Endothelial cell of umbilical vein (primary cell): ENCODE data around the gene CCNF. TPM values are rescaled to one million over a fixed set of nuclear protein-coding genes. Genes with fewer than 3 reads are reported as not detected.

ENCODE experiments used
- BruUV-seq: library from RNA; stranded (reverse); fragments of 400-500 nt; replicated peaks from 2 replicates; lab custom pipeline; 2021; lab: Mats Ljungman, UMichigan
- CTCF ChIA-PET: fragments of 300-600, 350-600 bp; sonication (Branson Sonifier 250); formaldehyde crosslinking; loops from one replicate; lab custom pipeline; 2021; ENCODE audit warnings: antibody characterized with exemption, inconsistent platforms; lab: Charles Lee
- POLR2A ChIA-PET: fragments of 300-600, 350-600 bp; sonication (Branson Sonifier 250); formaldehyde crosslinking; loops from one replicate; lab custom pipeline; 2021; ENCODE audit warnings: antibody characterized with exemption, inconsistent platforms; lab: Charles Lee
- DNase-seq: peaks from one replicate; pipeline ENCODE4 v3.0.0-alpha.2; 2011; ENCODE audit warnings: low read depth, low spot score
- FAIRE-seq: peaks from 2 replicates; lab custom pipeline; 2011; peaks lifted over from hg19 to GRCh38; lab: Jason Lieb, UNC
- H2AFZ ChIP-seq: 2 replicates; pipeline ENCODE4 v1.6.0; 2012; ENCODE audit warnings: low read depth, low read length, control low read depth, inconsistent platforms
- H3K27ac ChIP-seq: 2 replicates; pipeline ENCODE4 v1.5.1; 2011; ENCODE audit warnings: low read depth, mild to moderate bottlenecking, control low read depth, low read length, moderate library complexity; ENCODE audit not compliant: insufficient read depth
- H3K27me3 ChIP-seq, 2 experiments: 2 replicates each; pipeline versions ENCODE4 v1.6.0 to v1.6.1; 2011; ENCODE audit warnings: low read length in 2 of 2, mixed read lengths in 1 of 2; ENCODE audit not compliant: control insufficient read depth in 2 of 2, insufficient read depth in 2 of 2
- H3K36me3 ChIP-seq, 2 experiments: 2 replicates in 1 of 2; 3 replicates in 1 of 2; pipeline ENCODE4 v1.5.1; 2011; ENCODE audit warnings: low read length in 2 of 2, mild to moderate bottlenecking in 1 of 2, moderate library complexity in 1 of 2; ENCODE audit not compliant: control insufficient read depth in 2 of 2, insufficient read depth in 2 of 2; ENCODE audit errors: extremely low read depth in 1 of 2
- H3K4me1 ChIP-seq: 3 replicates; pipeline ENCODE4 v1.5.1; 2011; ENCODE audit warnings: mild to moderate bottlenecking, low read length; ENCODE audit not compliant: control insufficient read depth, insufficient read depth; ENCODE audit errors: extremely low read depth
- H3K4me2 ChIP-seq: 2 replicates; pipeline ENCODE4 v1.6.1; 2011; ENCODE audit warnings: low read length, control low read depth, mixed read lengths; ENCODE audit not compliant: insufficient read depth
- H3K4me3 ChIP-seq, 3 experiments: fragments of 200-600 bp in 1 of 3; sonication (generic), shearing (Covaris generic) in 1 of 3; replicated peaks in 1 of 3; 2 replicates each; pipeline ENCODE4 v1.5.1; 2011 to 2016; ENCODE audit warnings: control low read depth in 3 of 3, low read length in 3 of 3, mild to moderate bottlenecking in 2 of 3, inconsistent platforms in 1 of 3, low read depth in 1 of 3, moderate library complexity in 1 of 3; ENCODE audit not compliant: insufficient read depth in 1 of 3
- H3K79me2 ChIP-seq: 2 replicates; pipeline ENCODE4 v1.6.0; 2012; ENCODE audit warnings: low read length, inconsistent platforms; ENCODE audit not compliant: control insufficient read depth, insufficient read depth
- H3K9ac ChIP-seq: replicated peaks from 2 replicates; pipeline ENCODE3; 2011; ENCODE audit warnings: low read length, control low read depth; ENCODE audit not compliant: insufficient read depth; ENCODE audit errors: extremely low read depth
- H3K9me1 ChIP-seq: replicated peaks from 3 replicates; pipeline ENCODE4 v1.6.0; 2011; ENCODE audit warnings: mild to moderate bottlenecking, low read length; ENCODE audit not compliant: control insufficient read depth, insufficient read depth; ENCODE audit errors: extremely low read depth
- H3K9me3 ChIP-seq: replicated peaks from 2 replicates; pipeline ENCODE4 v1.5.1; 2012; ENCODE audit warnings: low read length, inconsistent platforms; ENCODE audit not compliant: control insufficient read depth, insufficient read depth
- H4K20me1 ChIP-seq: replicated peaks from 2 replicates; pipeline ENCODE3; 2011; ENCODE audit warnings: mild to moderate bottlenecking, low read length; ENCODE audit not compliant: control insufficient read depth, insufficient read depth; ENCODE audit errors: extremely low read depth
- EZH2 ChIP-seq: IDR thresholded peaks from 2 replicates; pipeline ENCODE4 v1.6.1; 2012; ENCODE audit warnings: borderline replicate concordance, low read depth, mild to moderate bottlenecking, moderate library complexity, low read length, inconsistent platforms; ENCODE audit not compliant: severe bottlenecking
- FOS ChIP-seq: IDR thresholded peaks from 2 replicates; pipeline ENCODE4 v1.6.1; 2011; ENCODE audit warnings: mild to moderate bottlenecking, low read length, moderate library complexity, borderline replicate concordance; ENCODE audit not compliant: insufficient read depth
- GATA2 ChIP-seq: IDR thresholded peaks from 2 replicates; pipeline ENCODE4 v1.7.0; 2011; ENCODE audit warnings: low read depth, mild to moderate bottlenecking, moderate library complexity, mixed read lengths, low read length; ENCODE audit not compliant: insufficient read length, insufficient read depth
- JUN ChIP-seq: IDR thresholded peaks from 2 replicates; pipeline ENCODE4 v1.6.1; 2011; ENCODE audit warnings: borderline replicate concordance, low read depth; ENCODE audit not compliant: insufficient read length, insufficient read depth
- MYC ChIP-seq: IDR thresholded peaks from one replicate; pipeline ENCODE4 v1.6.1; 2011; ENCODE audit warnings: mild to moderate bottlenecking, low read depth, low read length
- POLR2A ChIP-seq: IDR thresholded peaks from 2 replicates; pipeline ENCODE4 v1.6.1; 2012; ENCODE audit warnings: low read depth, mild to moderate bottlenecking, control low read depth, low read length
- POLR2AphosphoS5 ChIP-seq: IDR thresholded peaks from 2 replicates; pipeline ENCODE4 v1.6.1; 2012; ENCODE audit warnings: low read depth, mild to moderate bottlenecking, control low read depth, low read length, moderate library complexity; ENCODE audit not compliant: insufficient read depth
- dilution Hi-C: fragments of 300-500 bp; cut with MboI; formaldehyde crosslinking; loops from one replicate; pipeline ENCODE4 v1.15.0; 2019; ENCODE audit warnings: low sequenced_read_pairs; ENCODE audit not compliant: extremely low pct_ligation_motif_present
- intact Hi-C: fragments of 100-400 bp; cut with micrococcal nuclease; formaldehyde crosslinking; loops from one replicate; pipeline ENCODE4 v1.10.0; 2022
- polyA plus RNA-seq, 4 experiments: library from polyadenylated mRNA; depleted of rRNA in 3 of 4; stranded (reverse) in 3 of 4; unstranded in 1 of 4; fragments of >200 nt; gene quantifications; 2 replicates each; pipeline versions ENCODE4 v1.2.1 to v1.2.3, GENCODE V29; 2011 to 2012; ENCODE audit warnings: missing spikeins in 1 of 4
- total RNA-seq: library from RNA; stranded (reverse); gene quantifications from 2 replicates; pipeline ENCODE4 v1.2.3, GENCODE V29; 2021
- TF ChIP-seq, protein P1 (sequence below): IDR thresholded peaks from 2 replicates; pipeline ENCODE4 v1.6.1; 2011; ENCODE audit not compliant: insufficient read depth, insufficient read length
- TF ChIP-seq, protein P2 (sequence below), 2 donors: IDR thresholded peaks; 1 replicate in 1 of 2; 2 replicates in 1 of 2; pipeline ENCODE4 v1.5.1; 2011; ENCODE audit warnings: low read length in 2 of 2, mild to moderate bottlenecking in 2 of 2, moderate library complexity in 2 of 2, control low read depth in 1 of 2, inconsistent platforms in 1 of 2, low read depth in 1 of 2; ENCODE audit not compliant: insufficient read depth in 1 of 2; ENCODE audit errors: extremely low read depth in 1 of 2

The CCNF gene
- total and polyA plus RNA-seq, 2 donors (not counting 3 experiments of a cell fraction or from before 2014, with no cell fraction given): 13.9 to 48.9 TPM

GRCh38 chr16:2467528-2468232 lies 38.4 kb downstream of the CCNF start:
- FAIRE-seq: peak; percentile 68
- no TSS peak for BruUV-seq
- ChIA-PET CTCF (interaction anchor here (1.0 to 1.4 kb wide), 2 partner anchors 37 to 444 kb away, joined by 3 to 4 read pairs; no protein-coding TSS in a partner anchor), POLR2A (no interaction called here)
- TF ChIP-seq FOS (no peak), MYC (no peak), POLR2AphosphoS5 (peak; percentile 70), POLR2A (no peak), JUN (no peak), GATA2 (no peak)
- Histone ChIP-seq H3K36me3 (no peaks in the 10 kb centered on the region), H3K9me1 (no peaks in the 10 kb centered on the region), H3K9me3 (no peaks in the 10 kb centered on the region), H3K4me1 (peaks cover 5% of the 10 kb centered on the region), H3K4me2 (peak overlapping the region; percentile 75), H3K79me2 (no peaks in the 10 kb centered on the region), H3K27ac (no peak overlapping the region), H3K4me3 (peak overlapping the region; percentile 27 to 36 (median 34)), H2AFZ (peak overlapping the region; percentile 61), H3K27me3 (peaks cover 18 to 22% of the 10 kb centered on the region in 2 experiments), H4K20me1 (no peaks in the 10 kb centered on the region), H3K9ac (peak overlapping the region; percentile 34)
- dilution Hi-C loops (no loop called here), intact Hi-C loops (no loop called here)
- DNase-seq: peak; percentile 42

DNA sequence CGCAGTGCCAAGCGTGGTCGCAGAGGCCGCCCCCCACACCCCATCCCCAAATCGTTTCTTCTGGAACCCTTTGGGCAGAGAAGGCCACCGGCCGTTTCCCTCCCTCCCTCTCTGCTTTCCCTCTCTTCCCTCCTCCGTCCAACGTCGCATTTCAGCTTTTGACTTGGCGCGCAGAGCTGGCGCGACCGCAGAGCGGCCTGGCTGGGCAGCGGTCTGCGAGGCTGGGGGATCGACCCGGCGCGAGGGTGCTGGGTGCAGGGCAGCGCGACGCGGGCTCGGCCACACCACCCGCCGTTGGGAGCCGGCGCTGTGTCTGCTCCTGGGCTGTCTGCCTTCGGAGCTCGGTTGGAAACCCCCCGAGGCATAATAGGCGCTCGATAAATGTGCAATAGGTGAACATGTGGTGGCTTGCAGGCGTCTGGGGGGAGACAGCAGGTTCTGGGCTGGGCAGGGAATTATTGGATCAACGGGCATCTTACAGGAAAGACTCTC lies 39.0 kb downstream of the CCNF start:
- H3K27ac ChIP-seq: no peak overlapping the region
- CTCF ChIA-PET: interaction anchor here (1.6 kb wide), 1 partner anchor 9 kb away, joined by 5 read pairs; the partner anchor contains the start of gene TEDC2
- H2AFZ ChIP-seq: peak overlapping the region; percentile 61
- DNase-seq: peak; percentile 14
- intact Hi-C loops (no loop called here), dilution Hi-C loops (no loop called here)
- no peaks in the 10 kb centered on the region for H3K9me3 ChIP-seq
- H4K20me1 ChIP-seq: no peaks in the 10 kb centered on the region
- BruUV-seq: no TSS peak
- H3K4me3 ChIP-seq: peak overlapping the region; percentile 26 to 36 (median 27)
- POLR2A ChIA-PET: no interaction called here
- no peaks in the 10 kb centered on the region for H3K9me1 ChIP-seq
- no peak for TF ChIP-seq EZH2
- no peak for TF ChIP-seq POLR2AphosphoS5
- TF ChIP-seq, protein P1, sequence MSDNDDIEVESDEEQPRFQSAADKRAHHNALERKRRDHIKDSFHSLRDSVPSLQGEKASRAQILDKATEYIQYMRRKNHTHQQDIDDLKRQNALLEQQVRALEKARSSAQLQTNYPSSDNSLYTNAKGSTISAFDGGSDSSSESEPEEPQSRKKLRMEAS: no peak
- no peak for TF ChIP-seq FOS
- no peak for TF ChIP-seq POLR2A
- TF ChIP-seq JUN: no peak
- TF ChIP-seq, protein P2, sequence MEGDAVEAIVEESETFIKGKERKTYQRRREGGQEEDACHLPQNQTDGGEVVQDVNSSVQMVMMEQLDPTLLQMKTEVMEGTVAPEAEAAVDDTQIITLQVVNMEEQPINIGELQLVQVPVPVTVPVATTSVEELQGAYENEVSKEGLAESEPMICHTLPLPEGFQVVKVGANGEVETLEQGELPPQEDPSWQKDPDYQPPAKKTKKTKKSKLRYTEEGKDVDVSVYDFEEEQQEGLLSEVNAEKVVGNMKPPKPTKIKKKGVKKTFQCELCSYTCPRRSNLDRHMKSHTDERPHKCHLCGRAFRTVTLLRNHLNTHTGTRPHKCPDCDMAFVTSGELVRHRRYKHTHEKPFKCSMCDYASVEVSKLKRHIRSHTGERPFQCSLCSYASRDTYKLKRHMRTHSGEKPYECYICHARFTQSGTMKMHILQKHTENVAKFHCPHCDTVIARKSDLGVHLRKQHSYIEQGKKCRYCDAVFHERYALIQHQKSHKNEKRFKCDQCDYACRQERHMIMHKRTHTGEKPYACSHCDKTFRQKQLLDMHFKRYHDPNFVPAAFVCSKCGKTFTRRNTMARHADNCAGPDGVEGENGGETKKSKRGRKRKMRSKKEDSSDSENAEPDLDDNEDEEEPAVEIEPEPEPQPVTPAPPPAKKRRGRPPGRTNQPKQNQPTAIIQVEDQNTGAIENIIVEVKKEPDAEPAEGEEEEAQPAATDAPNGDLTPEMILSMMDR (IDR thresholded peaks at IDR 0.05; ENCODE audit: extremely low read depth in 1 of 2, insufficient read depth in 1 of 2, low read depth in 1 of 2, low read length in 2 of 2): no peak
- no peak for TF ChIP-seq GATA2
- no peak for TF ChIP-seq MYC
- FAIRE-seq: peak; percentile 26
- no peaks in the 10 kb centered on the region for H3K79me2 ChIP-seq
- H3K4me2 ChIP-seq: peak overlapping the region; percentile 75
- peaks cover 5% of the 10 kb centered on the region for H3K4me1 ChIP-seq
- H3K36me3 ChIP-seq: no peaks in the 10 kb centered on the region
- peaks cover 18 to 22% of the 10 kb centered on the region in 2 experiments for H3K27me3 ChIP-seq
- H3K9ac ChIP-seq: peak overlapping the region; percentile 19
